ENCODE results near the gene CRYBA2.
A peak's percentile ranks its signal among the peaks of the same experiment; 100 is the strongest.

The CRYBA2 gene

GRCh38 chr2:218999021-218999880 lies 6.0 kb upstream of the CRYBA2 start:
- no peak for DNase-seq (ENCODE audit: low read depth)

- no peak for DNase-seq (ENCODE audit: low read depth)
Measured at GRCh38 chr2:218998414-218999002, 5.3 kb upstream of the CRYBA2 start.

- no peak for DNase-seq (ENCODE audit: low read depth)
Measured at GRCh38 chr2:218997731-218998130, 4.5 kb upstream of the CRYBA2 start.

GRCh38 chr2:218996937-218997336 lies 3.7 kb upstream of the CRYBA2 start:
- DNase-seq (ENCODE audit: low read depth) = no peak

GRCh38 chr2:218995972-218996711 lies 2.9 kb upstream of the CRYBA2 start:
- DNase-seq (ENCODE audit: low read depth) = peak; percentile 88

GRCh38 chr2:218995561-218995960 lies 2.3 kb upstream of the CRYBA2 start:
- DNase-seq (ENCODE audit: low read depth) = no peak

- no peak for DNase-seq (ENCODE audit: low read depth)
Measured at GRCh38 chr2:218992703-218993344, 398 bp downstream of the CRYBA2 start.

- DNase-seq (ENCODE audit: low read depth) = no peak
Measured at GRCh38 chr2:218992196-218992595, 1.0 kb downstream of the CRYBA2 start.

- peak; percentile 42 for DNase-seq (ENCODE audit: low read depth)
Measured at GRCh38 chr2:218991674-218992168, 1.5 kb downstream of the CRYBA2 start.

GRCh38 chr2:218990612-218991011 lies 2.6 kb downstream of the CRYBA2 start:
- DNase-seq (ENCODE audit: low read depth) = no peak

- no peak for DNase-seq (ENCODE audit: low read depth)
Measured at GRCh38 chr2:218990052-218990451, 3.2 kb downstream of the CRYBA2 start.

- DNase-seq (ENCODE audit: low read depth) = no peak
Measured at GRCh38 chr2:218988650-218989049, 4.6 kb downstream of the CRYBA2 start.

GRCh38 chr2:218988164-218988563 lies 5.1 kb downstream of the CRYBA2 start:
- no peak for DNase-seq (ENCODE audit: low read depth)

GRCh38 chr2:218986148-218986761 lies 7.0 kb downstream of the CRYBA2 start:
- no peak for DNase-seq (ENCODE audit: low read depth)

GRCh38 chr2:218985325-218986091 lies 7.7 kb downstream of the CRYBA2 start:
- no peak for DNase-seq (ENCODE audit: low read depth)

GRCh38 chr2:218985021-218985324 lies 8.2 kb downstream of the CRYBA2 start, which contains the start of gene FEV:
Gene FEV (minus strand): TSS chr2:218985184. CDS start chr2:218985075, 109 bp downstream.
- no peak for DNase-seq (ENCODE audit: low read depth)

- peak; percentile 19 for DNase-seq (ENCODE audit: low read depth)
Measured at GRCh38 chr2:218984239-218985020, 8.8 kb downstream of the CRYBA2 start.

GRCh38 chr2:218983934-218984238 lies 9.3 kb downstream of the CRYBA2 start:
- DNase-seq (ENCODE audit: low read depth) = no peak

- no peak for DNase-seq (ENCODE audit: low read depth)
Measured at GRCh38 chr2:218983263-218983933, 9.8 kb downstream of the CRYBA2 start.
